Bone marrow (tissue), 2 donors: ENCODE measurements around the gene LIPG.
"Not testable (repeated sequence)": the region's sequence is repeated elsewhere in the genome, so short reads cannot be mapped to it uniquely, and the experiment has no call there.

ENCODE experiments used
- DNase-seq, 2 donors: peaks; one replicate each; lab custom pipeline; 2025; lab: John Stamatoyannopoulos, UW

LIPG gene

GRCh38 chr18:49546719-49547273, 15.1 kb upstream of the LIPG start:
- no peak for DNase-seq

DNA sequence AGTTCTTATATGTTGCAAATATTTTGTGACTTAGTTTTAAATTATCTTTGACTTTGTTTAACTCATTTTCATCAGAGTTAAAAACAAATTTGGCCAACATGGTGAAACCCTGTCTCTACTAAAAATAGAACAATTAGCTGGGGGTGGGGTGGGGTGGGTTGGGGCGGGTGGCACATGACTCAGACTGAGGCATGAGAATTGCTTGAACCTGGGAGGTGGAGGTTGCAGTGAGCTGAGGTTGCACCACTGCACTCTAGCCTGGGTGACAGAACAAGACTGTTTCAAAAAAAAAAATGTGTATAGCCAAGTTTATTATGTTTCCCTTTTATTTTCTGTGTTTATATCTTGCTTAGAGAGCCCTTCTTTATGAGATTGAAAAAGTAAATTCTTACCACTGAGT, 14.2 kb upstream of the LIPG start:
- DNase-seq = no peak

DNA sequence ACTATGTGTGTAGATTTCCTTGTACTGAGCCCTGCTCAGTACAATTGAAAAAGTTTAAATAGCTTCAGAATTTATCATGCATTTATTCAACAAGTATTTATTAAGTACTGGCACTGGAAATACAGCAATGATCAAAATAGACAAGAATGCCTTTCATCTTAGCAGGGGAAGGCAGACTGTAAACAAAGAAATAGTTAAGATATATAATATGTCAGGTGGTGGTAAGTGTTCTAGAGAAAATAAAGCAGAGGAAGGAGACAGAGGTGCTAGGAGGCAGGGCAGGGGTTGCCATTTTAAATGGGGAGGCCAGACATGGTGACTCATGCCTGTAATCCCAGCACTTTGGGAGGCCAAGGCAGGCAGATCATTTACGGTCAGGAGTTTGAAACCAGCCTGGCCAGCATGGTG, 13.6 kb upstream of the LIPG start:
- no peak for DNase-seq

GRCh38 chr18:49550621-49551339, 11.1 kb upstream of the LIPG start:
- no peak for DNase-seq

- DNase-seq = no peak
Observed at GRCh38 chr18:49553003-49553402, 8.9 kb upstream of the LIPG start.

- no peak for DNase-seq
Observed at GRCh38 chr18:49555641-49556040, 6.2 kb upstream of the LIPG start.

GRCh38 chr18:49558356-49558755, 3.5 kb upstream of the LIPG start:
- DNase-seq = no peak

GRCh38 chr18:49559326-49559931, 2.4 kb upstream of the LIPG start:
- not testable (repeated sequence) for DNase-seq

GRCh38 chr18:49560277-49560623, 1.6 kb upstream of the LIPG start:
- DNase-seq = no peak

DNA sequence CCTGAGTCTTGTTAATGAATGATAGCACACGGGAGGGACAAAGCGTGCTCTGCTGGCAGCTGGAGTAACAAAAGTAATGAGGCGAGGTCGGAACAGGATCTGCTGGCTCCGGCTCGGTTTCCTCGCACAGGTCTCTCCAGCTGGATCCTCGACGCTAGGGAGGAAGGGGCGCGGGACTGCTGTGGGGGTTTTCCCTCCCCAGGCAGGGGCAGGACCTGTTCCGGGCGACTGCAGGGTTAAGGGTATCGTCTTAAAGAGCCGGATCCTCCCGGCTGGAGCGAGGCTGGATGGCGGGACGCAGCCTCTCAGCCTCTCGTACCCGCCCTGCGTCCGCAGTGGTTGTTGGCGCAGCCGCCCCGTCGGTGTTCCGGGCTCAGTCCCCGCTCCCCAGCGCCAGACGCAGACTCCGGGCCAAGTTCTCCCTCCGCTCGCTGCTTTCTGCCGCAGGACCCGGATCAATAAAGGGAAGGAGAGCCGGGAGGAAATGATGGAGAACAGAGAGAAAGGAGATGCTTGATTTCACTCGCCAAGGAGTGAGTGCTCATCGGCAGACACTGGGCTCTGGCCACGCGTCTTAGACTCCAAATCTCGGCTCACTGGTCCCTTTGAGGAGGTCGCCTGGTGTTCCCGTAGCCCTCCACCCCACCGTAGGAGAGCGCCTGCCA, 1.1 kb upstream of the LIPG start:
- DNase-seq = no peak

DNA sequence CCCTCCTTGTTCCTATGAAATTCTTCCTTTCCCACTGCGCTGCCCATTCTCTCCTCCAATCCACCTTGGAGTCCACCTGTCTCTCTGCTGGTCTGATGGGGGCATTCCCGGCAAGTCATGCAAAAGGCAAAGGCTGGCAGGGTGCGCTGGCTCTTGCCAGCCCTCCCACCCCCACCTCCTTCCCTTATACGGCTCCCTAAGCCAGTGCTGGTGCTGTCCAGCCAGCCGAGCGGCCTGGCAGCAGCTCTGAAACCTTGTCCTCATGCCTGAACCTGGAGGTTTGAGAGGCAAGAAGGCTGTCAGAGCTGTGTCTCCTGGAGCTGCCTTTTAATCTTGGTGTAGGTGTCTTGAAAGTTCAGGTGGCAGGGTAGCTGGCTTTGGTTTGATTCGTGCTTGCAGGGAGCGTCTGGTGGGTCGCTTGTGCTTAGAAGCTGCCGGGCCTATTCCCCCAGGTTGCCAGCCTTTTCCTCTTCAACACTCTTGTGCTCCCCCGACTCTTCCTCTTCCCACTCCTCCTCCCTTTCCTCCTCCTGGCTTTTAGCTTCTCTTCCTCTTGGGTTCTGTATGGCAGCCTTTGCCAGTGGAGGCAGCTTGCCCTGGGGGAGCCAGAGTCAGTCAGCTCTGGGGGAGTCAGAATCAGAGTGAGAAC, 748 bp downstream of the LIPG start:
- DNase-seq = no peak

DNA sequence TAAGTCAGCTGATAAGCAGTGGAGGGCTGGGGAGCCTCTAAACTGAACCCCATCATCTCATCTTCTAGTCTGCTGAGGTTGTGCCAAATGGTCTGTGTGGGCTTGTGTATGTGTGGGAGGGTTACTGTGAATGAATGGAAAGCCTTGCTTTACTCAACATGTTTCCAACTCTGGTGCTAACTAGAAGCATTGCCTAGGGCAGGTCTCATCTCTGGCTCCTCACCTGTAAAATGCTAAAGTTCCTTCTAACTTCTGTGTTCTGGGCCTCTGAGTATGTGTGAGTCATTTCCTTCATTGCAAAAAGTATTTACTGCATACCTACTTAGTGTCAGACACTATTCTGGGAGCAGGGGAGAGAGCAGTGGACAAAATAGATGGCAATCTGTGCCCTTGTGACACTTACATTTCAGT, 1.3 kb downstream of the LIPG start:
- no peak for DNase-seq

- no peak for DNase-seq
Observed at GRCh38 chr18:49563701-49564517, 2.1 kb downstream of the LIPG start.

- no peak for DNase-seq
Observed at GRCh38 chr18:49564518-49564834, 2.6 kb downstream of the LIPG start.

- DNase-seq = no peak
Observed at GRCh38 chr18:49565101-49565500, 3.2 kb downstream of the LIPG start.

GRCh38 chr18:49565612-49566011, 3.8 kb downstream of the LIPG start:
- no peak for DNase-seq

- no peak for DNase-seq
Observed at GRCh38 chr18:49566217-49566770, 4.4 kb downstream of the LIPG start.

GRCh38 chr18:49566985-49567384, 5.1 kb downstream of the LIPG start:
- no peak for DNase-seq

GRCh38 chr18:49569724-49570123, 7.9 kb downstream of the LIPG start:
- DNase-seq = no peak

DNA sequence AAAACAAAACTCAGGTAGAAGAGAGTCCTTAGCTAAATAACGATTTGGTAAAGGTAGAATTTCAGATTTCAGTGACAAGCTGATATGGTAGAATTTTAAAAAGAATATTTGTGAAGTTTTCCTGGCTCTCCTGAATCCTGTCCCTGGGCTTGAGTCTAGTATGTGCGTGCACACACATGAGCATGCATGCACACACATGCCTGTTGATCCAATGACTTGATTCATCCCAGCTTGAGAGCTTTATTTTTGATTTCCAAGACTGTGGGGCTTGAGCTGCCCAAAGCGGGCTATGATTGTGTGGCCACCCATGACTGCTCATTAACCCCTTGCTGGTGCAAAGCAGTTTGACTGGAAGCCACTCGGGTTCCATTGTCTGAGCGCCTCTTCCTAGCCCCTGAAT, 9.0 kb downstream of the LIPG start:
- no peak for DNase-seq

- DNase-seq = no peak
Observed at GRCh38 chr18:49572611-49573345, 10.9 kb downstream of the LIPG start.
